NCI-H187 treated with DMSO at 0.1 percent for 48 hours (cell line): ENCODE data around the gene CITED2.

ENCODE experiments used
- DNase-seq: peaks from one replicate; lab custom pipeline; 2025; lab: John Stamatoyannopoulos, UW

The CITED2 gene

GRCh38 chr6:139330306-139330705, 44.1 kb downstream of the CITED2 start:
- DNase-seq, result no peak

GRCh38 chr6:139329224-139329623, 45.2 kb downstream of the CITED2 start:
- DNase-seq, result no peak

GRCh38 chr6:139327038-139327437, 47.4 kb downstream of the CITED2 start:
- no peak for DNase-seq

GRCh38 chr6:139325686-139326085, 48.8 kb downstream of the CITED2 start:
- no peak for DNase-seq

- DNase-seq, result no peak
Observed at GRCh38 chr6:139325125-139325524, 49.3 kb downstream of the CITED2 start.

- DNase-seq, result no peak
Observed at GRCh38 chr6:139324301-139324555, 50.2 kb downstream of the CITED2 start.

GRCh38 chr6:139323511-139324300, 50.7 kb downstream of the CITED2 start:
- no peak for DNase-seq
